Measurements from ENCODE around the gene TMEM223.
"Not testable (repeated sequence)": the region's sequence is repeated elsewhere in the genome, so short reads cannot be mapped to it uniquely, and the experiment has no call there.

TMEM223 gene

DNA sequence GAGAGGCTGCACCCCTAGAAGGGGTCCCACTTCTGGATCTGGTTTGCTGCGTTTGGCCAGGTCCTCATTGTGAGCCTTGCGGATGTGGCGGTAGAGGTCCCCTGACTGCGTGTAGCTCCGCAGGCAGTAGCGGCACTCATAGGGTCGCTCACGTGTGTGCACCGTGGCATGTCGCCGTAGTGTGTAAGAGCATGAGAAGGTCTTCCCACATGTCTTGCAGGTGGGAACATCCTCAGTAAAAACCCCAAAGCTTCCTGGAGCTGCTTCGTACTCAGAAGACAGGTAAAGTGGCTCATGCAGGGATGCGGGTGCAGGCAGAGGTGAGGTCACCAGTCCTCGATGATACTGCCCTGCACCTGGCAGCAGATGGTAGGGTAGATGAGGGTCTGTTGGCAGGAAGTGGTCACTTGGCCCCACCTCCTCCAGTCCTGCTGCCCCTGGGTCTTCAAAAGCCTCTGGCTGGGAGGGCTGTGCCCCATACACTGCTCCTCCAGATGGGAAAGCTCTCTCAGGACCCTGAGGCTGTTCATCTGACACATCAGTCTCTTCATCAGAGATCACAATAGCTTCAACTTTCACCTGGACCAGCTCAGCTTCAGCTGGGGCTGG, 39.5 kb downstream of the TMEM223 start:
- no peak for DNase-seq

DNA sequence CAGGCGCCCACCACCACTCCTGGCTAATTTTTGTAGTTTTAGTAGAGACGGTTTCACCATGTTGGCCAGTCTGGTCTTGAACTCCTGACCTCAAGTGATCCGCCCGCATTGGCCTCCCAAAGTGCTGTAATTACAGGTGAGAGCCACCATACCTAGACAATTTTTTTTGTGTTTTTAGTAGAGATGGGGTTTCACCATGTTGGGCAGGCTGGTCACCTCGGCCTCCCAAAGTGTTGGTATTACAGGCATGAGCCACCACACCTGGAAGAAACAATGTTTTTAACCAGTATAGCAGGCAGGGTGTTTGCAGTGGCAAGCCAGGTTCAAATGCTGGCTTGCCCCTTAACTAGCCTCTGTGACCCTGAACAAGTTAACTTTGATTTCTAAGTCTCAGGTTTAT, 41.9 kb downstream of the TMEM223 start:
- not testable (repeated sequence) for DNase-seq

GRCh38 chr11:62747475-62748160, 44.2 kb downstream of the TMEM223 start:
- no peak for DNase-seq
